HG03558 (cell line): Measurements from ENCODE around the gene MMP19.

ENCODE experiments used
- ATAC-seq: cut with Tn5 transposase; IDR thresholded peaks from one replicate; pipeline ENCODE4 v1.9.1; 2021; ENCODE audit warnings: moderate number of reproducible peaks; ENCODE audit not compliant: unreplicated experiment; ENCODE audit errors: extremely low read depth

MMP19 gene

DNA sequence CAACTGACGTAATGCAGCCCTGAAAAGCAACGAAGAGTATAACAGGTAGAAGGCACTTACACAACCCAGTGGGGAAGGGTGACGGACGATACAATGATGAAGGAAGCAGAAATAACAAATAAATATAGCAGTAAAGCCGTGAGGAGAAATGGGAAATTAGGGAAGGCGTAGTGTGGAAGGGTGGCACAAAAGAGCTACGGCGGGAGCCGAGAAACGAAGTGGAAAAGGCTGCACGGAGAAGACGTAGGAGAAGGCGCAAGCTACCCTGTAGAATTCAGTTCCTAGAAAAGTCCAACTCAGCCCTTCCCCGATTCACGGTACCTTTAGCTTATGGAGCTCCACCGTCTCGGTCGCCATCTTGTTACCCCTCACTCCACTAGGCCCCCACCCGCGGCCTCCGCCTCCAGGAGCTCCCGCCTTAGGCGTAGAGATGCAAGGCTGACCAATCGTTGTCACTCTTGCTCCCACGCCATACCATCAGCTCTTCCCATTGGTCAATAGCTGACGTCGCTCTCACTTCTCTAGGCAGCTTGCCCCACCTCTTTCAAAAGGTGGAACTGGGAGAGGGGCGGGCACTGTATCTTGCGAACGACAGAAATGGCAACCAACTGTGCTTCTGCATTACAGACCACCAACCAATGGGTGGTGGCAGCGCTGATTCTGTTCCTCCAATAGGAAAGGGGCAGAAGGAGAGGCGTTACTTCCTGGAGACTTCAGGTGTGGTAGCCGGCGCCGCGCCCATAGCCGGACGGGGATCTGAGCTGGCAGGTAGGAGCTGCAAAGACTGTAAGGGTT lies 25.2 kb downstream of the MMP19 start, which contains the start of the genes ORMDL2 and SARNP:
Gene ORMDL2 (plus strand): TSS at position 697 of the 795 bp plus-strand sequence. CDS start 959 bp downstream, outside the sequence.
Gene SARNP (minus strand): TSS at position 380 of the 795 bp plus-strand sequence. CDS start 23 bp downstream, at position 357.
- ATAC-seq = peak; percentile 95

DNA sequence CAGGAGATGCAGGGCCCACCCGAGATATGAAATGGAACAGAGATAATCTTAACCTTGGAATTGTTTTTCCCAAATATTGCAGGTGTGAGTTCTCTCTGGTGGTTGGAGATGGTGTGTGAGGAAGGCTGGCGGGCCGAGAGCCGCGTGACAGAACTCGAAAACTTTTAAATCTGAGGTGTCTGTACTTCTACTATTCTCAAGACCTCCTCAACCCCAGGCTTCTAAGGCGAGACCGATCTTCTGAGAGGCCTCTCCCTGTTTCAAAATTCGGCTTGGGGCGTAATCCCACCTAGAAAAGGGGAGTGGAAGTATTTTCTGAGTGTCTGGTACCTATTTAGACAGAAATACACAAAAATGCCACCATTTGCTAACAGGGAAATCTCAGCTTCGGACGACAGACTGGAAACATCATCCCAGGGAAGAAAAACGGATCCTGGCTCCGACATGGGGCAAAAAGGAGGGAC lies 25.8 kb downstream of the MMP19 start:
- ATAC-seq = no peak

DNA sequence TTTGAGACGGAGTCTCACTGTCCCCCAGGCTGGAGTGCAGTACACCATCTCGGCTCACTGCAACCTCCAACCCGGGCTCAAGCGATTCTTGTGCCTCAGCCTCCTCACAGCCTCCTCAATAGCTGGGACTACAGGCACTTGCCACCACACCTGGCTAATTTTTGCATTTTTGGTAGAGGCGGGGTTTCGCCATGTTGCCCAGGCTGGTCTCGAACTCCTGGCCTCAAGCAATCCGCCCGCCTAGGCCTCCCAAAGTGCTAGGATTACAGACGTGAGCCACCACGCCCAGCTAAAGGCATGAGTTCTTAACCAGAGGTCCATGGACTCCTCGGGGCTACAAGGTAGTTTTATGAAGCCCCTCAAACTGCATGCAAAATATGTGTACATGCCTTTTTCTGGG lies 27.3 kb downstream of the MMP19 start:
- no peak for ATAC-seq

DNA sequence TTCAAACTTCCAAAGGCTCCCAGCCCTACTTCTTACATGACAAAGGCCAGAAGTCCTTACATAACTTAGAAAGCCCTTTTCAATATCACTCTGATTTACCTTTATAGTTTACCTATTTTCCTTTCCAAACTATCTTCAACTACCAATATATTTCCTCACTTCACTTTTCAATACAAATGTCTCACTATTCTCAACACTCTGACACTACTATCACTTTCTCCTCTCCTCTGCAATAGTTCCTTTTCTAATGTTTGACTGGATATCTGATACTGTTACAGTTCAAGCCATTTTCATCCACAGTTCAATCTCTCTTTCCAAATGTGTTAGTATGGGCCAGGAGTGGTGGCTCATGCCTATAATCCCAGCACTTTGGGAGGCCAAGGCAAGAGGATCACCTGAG lies 28.5 kb downstream of the MMP19 start:
- ATAC-seq = no peak

DNA sequence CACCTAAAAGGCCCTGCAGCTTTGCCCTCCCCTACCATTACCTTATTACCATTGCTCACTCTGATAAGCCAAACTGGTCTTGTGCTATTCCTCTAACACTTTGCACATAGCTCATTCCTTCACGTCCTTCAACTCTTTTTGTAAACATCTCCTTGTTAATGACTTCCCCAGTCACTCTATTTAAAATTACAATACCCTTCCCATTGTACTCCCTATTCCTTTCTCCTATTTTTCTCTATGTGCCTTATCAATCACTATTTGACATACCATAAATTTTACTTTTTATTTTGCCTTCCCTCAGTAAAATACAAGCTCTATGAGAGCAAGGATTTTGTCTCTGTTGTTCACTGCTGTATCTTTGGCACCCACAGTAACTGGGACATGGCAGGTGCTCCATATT lies 30.6 kb downstream of the MMP19 start:
- ATAC-seq = no peak

DNA sequence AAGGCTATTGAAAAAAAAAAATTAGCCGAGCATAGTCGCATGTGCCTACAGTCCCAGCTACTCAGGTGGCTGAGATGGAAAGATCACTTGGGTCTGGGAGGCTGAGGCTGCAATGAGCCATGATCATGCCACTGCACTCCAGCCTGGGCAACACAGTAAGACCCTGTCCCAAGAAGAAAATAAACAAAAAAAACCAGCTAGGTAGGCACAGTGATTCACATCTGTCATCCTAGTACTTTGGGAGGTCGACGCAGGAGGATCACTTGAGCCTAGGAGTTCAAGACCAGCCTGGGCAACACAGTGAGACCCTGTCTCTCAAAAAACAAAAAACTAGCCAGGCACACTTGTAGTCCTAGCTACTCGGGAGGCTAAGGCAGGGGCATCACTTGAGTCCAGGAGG lies 33.5 kb downstream of the MMP19 start:
- ATAC-seq = no peak

DNA sequence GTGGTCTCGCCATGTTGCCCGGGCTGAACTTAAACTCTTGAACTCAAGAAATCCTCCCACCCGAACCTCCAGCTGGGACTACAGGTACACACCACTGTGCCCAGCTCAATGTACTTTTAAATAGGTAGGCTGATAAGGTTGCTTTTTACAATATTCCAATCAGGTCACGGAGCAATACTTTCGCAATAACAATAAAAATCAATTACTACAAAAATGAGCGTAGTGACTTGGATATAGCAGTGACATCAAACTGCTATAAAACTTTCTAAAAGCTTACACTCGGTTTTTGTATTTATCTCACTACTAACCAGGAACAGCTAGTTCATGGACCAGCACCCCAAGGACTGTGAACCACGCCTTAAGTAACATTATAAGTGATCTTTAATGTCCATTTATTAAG lies 35.8 kb downstream of the MMP19 start:
- no peak for ATAC-seq

DNA sequence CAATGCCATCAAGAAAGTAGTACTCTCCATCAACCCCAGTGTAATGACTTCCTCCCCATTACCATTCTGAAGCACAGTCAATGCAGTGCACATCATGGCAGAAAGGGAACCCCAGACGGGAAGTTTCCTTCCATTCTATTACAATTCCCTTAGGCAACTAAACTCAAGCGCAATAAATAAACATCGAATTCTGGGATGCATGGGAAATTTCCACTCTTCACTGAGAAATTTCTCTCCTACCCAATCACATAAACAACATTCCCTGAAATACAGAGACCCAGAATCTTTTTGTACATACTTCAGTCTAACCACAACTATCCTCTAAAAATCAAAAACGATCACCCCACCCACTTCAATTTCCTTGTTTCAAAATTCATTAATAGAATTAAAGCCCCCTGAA lies 45.2 kb downstream of the MMP19 start:
- ATAC-seq = no peak

DNA sequence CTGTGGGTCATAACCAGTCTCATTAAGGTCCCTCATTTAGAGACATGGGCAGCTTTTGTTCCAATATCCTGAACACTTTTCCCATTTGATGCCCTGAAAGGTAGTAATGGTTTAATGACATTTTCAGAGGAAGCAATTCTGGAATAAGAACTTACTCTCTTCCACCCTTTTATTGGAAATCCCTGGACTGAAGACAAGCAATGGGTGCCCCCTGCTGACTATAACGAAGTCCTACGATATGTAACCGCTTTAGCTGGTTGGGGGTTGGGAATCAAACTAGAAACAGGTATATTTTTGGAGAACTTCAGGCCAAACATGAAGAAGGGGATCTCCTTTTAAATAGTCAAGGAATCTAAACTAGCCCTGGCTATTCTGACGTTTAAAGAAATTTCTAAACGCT lies 45.7 kb downstream of the MMP19 start:
- ATAC-seq = no peak

DNA sequence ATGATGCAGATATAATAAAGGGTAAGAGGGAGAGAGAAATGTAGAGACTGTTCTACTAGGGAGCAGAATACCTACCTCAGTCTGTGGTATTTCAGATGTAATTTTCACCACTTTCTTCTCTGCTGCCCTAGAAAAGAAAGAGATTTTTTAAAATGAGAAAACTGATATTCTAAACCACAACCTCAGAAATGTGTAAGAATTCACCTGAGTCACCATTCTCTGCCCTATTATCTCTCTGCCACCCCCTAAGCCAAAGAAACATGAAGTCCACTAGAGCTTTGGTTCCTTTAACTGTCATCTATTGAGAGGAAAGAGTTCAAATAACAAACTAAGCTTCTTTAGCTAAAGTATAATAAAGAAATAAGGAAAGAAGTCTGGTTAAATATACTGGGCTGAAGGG lies 46.8 kb downstream of the MMP19 start:
- no peak for ATAC-seq

DNA sequence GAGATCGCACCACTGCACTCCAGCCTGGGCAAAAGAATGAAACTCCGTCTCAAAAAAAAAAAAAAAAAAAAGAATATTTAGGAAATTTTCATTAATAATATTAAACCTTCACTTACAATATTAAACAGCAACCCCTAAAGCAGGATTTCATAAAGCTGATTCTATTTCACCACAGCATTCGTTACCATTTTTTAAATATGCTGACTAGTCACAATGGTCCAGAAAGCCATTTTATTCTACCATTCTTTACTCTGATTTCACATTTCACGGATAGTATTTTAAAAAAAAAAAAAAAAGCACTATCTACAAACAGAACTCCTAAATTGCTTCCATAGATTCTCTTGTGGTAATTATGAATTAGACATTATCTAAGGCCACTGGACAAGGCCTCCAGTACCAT lies 52.8 kb downstream of the MMP19 start:
- no peak for ATAC-seq

DNA sequence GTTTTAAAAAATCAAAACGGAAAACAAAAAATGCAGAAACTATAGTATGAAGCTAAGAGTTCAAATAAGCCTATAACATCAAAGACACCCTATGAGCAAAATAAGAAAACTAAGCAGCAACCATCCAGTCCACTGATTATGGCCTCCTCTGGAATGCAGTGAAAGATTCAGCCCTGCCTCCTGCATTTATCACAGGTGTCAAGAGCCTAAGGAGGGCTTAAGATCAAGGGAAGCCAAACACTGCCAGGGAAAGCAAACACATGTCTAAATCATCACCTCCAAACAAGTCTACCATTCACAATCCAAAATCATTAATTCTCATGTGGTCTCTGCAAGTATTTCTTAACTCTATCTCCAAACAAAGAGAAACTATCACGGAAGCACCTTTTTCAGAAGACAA lies 53.6 kb downstream of the MMP19 start:
- ATAC-seq = no peak

DNA sequence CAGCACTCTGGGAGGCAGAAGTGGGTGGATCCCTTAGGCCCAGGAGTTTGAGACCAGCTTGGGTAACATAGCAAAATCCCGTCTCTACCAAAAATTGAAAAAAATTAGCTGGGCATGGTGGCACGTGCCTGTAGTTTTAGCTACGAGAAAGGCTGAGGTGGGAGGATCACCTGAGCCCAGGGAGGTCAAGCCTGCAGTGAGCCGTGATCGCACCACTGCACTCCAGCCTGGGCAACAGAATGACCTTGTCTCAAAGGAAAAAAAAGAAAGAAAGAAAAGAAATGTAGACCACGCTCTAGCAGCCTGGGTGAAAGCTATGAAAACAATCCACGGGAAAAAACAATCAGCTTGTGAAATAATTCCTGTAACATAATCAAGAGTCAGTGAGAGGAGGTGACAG lies 54.2 kb downstream of the MMP19 start:
- no peak for ATAC-seq
